NCI-H345 treated with DMSO at 0.1 percent for 48 hours (cell line): Measurements from ENCODE around the gene ACY1.

Source experiments
- DNase-seq: peaks from one replicate; lab custom pipeline; 2025; ENCODE audit not compliant: unreplicated experiment; lab: John Stamatoyannopoulos, UW

ACY1 gene

GRCh38 chr3:51982838-51983577, at the start of gene ACY1:
TSS of gene ACY1 (plus strand) at chr3:51983535. CDS start at chr3:51984065, 530 bp downstream.
- DNase-seq = no peak

DNA sequence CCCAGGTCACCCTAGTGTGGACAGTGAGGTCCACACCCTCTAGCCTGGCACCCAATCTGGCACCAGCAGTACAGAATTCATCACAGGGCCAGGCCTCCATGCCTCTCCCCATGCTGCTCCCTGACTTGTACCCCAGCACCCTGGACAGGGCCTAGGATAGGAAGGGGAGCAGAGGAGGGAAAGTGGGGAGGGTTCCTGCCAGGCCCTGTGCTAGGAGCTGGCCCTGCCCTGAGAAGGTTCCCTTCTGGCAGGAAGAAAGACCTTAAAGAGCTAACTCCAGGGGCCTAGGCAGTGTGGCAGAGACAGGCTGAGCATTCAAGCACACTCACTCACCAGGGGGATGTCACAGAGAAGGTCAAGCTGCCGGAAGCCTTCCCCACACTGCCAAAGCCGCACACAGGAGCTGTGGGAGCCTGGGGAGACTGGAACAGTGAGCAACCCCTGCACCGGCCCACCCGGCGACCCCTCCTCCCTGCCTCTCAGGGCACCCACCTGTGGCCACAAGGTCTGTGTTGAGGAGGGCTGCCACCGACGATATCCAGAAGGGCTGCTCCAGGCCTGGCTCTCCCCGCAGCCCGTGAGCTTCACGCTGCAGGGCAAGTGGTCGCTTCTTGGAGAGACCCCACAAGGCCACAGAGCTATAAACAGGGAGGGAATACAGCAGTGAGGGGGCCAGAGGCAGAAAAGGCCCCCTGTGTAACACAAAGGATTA, 49.0 kb upstream of the ACY1 start:
- DNase-seq = no peak

DNA sequence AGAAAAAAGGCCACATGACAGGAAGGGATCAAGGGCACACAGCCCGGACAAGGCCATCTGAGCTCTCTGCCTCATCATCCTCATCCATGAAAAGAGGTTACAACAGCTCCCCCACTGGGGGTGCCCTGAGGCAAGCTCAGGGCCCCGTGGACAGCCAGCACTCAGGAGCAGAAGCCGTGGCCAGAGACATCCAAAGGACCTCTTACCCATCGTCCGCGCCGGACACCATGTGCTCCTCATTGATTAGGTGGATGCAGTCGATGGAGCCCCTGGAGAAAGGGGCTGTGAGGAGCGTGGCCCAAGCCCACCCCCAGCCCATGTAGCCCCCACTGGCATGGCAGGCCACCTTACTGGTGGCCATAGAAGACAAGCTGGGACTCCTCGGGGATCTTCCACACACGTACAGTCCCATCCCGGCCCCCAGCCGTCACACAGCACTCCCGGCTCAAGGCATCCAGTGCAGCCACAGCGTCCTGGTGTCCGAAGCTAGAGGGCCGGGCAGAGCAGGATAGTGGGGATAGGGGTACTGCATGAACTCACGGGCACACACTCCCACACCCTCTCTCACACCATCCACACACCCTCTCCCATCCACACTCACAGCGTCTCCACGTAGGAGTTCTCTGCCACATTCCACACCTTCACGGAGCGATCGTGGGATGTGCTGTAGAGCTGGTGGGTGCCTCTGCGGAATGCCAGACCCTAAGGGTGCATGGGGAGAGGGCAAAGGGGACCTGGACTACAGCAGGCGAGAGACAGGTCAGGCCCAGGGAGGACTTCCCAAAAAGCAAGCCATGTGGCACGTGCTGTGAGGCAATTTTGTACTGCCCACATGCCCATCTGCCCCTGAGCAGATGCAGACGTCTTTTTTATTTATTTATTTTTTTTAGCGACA, 48.1 kb upstream of the ACY1 start:
- no peak for DNase-seq

- no peak for DNase-seq
These were observed 47.2 kb upstream of the ACY1 start for GRCh38 chr3:51935886-51936755.

GRCh38 chr3:51937014-51937413, 46.3 kb upstream of the ACY1 start:
- no peak for DNase-seq

DNA sequence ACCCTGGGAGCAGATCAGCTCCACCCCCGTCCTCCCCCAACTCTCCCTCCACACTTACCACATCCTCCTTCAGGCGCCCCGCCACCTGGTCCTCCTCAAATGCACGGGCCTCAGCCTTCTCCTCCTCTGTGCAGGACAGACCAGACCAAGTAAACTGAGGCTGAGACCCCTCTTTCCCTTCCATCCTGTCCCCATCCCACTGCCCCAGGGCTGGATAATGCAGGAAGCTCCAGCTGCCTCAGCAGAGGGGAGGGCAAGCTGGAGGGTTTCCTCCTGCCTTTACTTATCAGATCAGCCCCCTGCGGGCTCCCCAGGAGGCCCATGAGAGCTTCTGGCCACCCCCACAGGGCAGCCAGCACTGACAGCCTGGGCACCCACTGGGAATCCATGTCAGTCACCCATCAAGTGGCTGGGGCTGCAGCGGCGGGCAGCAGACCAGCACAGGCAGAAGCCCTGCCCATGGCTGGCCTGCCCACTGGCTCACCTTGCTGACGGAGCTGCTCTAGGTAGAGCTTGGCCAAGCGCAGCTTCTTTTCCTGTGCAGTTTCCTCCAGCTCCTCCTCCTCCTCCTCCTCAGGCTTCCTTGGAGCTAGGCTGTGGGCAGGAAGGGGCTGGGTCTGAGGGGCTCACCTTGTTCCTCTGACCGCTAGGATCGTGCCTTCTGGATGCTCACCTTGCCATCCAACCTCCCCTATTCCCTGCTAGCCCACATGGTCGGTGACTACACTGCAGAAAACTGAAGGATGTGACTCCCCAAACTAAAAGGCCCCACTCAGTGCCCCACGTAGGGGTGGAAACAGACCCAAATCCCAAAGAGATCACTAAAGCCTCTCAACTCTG, 45.5 kb upstream of the ACY1 start:
- no peak for DNase-seq

GRCh38 chr3:51938780-51939425, 44.4 kb upstream of the ACY1 start:
- no peak for DNase-seq

DNA sequence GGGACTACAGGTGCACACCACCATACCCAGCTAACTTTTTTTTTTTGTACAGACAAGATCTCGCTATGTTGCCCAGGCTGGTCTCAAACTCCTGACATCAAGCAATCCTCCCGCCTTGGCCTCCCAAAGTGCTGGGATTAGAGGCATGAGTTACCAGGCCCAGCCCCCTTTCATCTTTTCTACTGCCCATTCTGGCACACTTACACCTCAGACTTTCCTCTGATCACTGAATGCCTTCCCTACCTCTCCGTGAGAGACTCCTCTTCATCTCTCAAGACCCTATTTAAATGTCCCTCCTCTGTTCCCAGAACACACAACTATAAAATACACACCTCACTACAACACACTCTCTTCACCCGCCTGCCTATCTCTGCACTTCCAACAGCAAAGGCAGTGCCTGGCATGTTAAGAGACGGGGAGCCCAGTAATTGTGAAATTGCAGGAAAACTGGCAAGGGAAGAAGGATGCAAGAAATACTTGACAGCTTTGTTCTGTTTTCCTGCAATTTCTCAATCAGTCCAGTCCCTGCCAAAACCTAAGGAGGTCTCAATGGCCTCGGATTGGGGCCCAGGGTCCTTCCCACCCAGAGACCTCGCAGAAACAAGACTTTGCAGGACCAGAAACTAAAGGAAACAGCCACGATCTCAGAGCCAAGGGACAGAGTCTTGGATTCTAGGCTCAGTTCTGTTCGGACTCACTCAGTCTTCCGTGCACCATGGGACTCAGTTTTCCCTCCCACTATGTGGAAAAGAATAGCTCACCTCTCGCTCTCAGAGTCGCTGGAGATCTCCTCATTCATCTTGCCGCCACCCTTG, 42.5 kb upstream of the ACY1 start:
- DNase-seq = no peak

- no peak for DNase-seq
These were observed 41.9 kb upstream of the ACY1 start for GRCh38 chr3:51941463-51941797.

- DNase-seq = peak; percentile 97
These were observed 41.3 kb upstream of the ACY1 start, which contains the start of the genes PARP3 and RRP9 for GRCh38 chr3:51941798-51942602. TSS of gene PARP3 (plus strand) at chr3:51942363. CDS start at chr3:51943356, 993 bp downstream. TSS of gene RRP9 (minus strand) at chr3:51941904. CDS start at chr3:51941867, 37 bp downstream.

- DNase-seq = no peak
These were observed 40.5 kb upstream of the ACY1 start for GRCh38 chr3:51942603-51943450.

- no peak for DNase-seq
These were observed 39.6 kb upstream of the ACY1 start for GRCh38 chr3:51943451-51944391.

GRCh38 chr3:51944451-51945021, 38.8 kb upstream of the ACY1 start:
- DNase-seq = no peak

DNA sequence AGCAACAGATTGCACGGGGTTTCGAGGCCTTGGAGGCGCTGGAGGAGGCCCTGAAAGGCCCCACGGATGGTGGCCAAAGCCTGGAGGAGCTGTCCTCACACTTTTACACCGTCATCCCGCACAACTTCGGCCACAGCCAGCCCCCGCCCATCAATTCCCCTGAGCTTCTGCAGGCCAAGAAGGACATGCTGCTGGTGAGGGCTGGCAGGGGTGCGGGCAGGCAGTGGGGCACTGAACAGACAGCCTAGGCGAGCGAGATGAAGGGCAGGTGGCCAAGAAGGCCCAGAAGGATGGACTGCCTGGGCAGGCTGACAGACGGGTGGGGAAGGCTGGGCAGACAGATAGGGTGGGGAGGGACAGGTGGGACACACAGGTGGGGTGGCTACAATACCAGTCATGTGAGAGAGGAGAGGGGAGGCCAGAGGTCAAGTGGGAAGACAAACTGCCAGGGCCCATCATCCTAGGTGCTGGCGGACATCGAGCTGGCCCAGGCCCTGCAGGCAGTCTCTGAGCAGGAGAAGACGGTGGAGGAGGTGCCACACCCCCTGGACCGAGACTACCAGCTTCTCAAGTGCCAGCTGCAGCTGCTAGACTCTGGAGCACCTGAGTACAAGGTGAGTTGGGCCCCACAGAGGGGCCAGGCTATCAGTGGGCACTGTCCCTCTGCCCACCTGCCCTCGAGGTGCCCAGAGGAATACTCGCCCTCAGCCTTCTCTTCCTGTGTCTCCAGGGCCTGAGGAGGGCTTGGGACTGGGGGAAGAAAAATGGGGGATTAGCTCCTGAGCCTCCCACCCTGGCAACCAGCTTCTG, 38.1 kb upstream of the ACY1 start:
- DNase-seq = no peak
